Aorta (tissue), 5 donors: ENCODE results near the gene BMPR1B. TPM values are rescaled to one million over a fixed set of nuclear protein-coding genes. Genes with fewer than 3 reads are reported as not detected.

Experiments used
- ATAC-seq: fragments of 200-7000 bp; cut with Tn5 transposase; one replicate; pipeline ENCODE4 v1.9.1; 2022; ENCODE audit warnings: moderate library complexity; ENCODE audit not compliant: low FRiP score
- DNase-seq, 2 donors: peaks; one replicate each; pipeline ENCODE4 v3.0.0-alpha.2; 2020
- H3K27ac ChIP-seq, 2 donors: one replicate each; pipeline ENCODE4 v1.5.1; 2013; ENCODE audit warnings: low read length in 2 of 2, mild to moderate bottlenecking in 2 of 2, moderate library complexity in 2 of 2, control low read depth in 1 of 2, inconsistent platforms in 1 of 2, low read depth in 1 of 2
- H3K27me3 ChIP-seq, 2 donors: one replicate each; pipeline ENCODE4 v1.6.1; 2013; ENCODE audit warnings: control low read depth in 1 of 2, low read length in 1 of 2, mild to moderate bottlenecking in 1 of 2, moderate library complexity in 1 of 2; ENCODE audit not compliant: insufficient read depth in 2 of 2, control insufficient read depth in 1 of 2
- H3K36me3 ChIP-seq, 2 donors: one replicate each; pipeline ENCODE4 v1.6.1; 2013; ENCODE audit warnings: control low read depth in 1 of 2, low read length in 1 of 2, mild to moderate bottlenecking in 1 of 2; ENCODE audit not compliant: insufficient read depth in 2 of 2, control insufficient read depth in 1 of 2
- H3K4me1 ChIP-seq, 2 donors: one replicate each; pipeline ENCODE4 v1.6.1; 2013; ENCODE audit warnings: low read length in 2 of 2, control low read depth in 1 of 2, mild to moderate bottlenecking in 1 of 2, moderate library complexity in 1 of 2; ENCODE audit not compliant: insufficient read depth in 2 of 2, control insufficient read depth in 1 of 2
- H3K4me3 ChIP-seq, 2 donors: one replicate each; pipeline ENCODE4 v1.5.1; 2013; ENCODE audit warnings: low read length in 2 of 2, control low read depth in 1 of 2, mild to moderate bottlenecking in 1 of 2
- H3K9me3 ChIP-seq: one replicate; pipeline ENCODE4 v1.6.1; 2013; ENCODE audit warnings: mild to moderate bottlenecking, low read length; ENCODE audit not compliant: control insufficient read depth
- WGBS, 2 donors: extraction: QIAGEN DNeasy Blood & Tissue Kit; methylation state at CpG; one replicate each; pipeline ENCODE4 v1.1.7; 2013; 5-methylcytosine and 5-hydroxymethylcytosine counted together
- intact Hi-C, 2 donors: fragments of 100-400 bp; cut with DNase I; formaldehyde crosslinking; loops; one replicate each; pipeline versions ENCODE4 v1.14.2 to v1.15.0; 2022
- polyA plus RNA-seq, 2 donors: library from polyadenylated mRNA; stranded (reverse); fragments of 200-250 nt; gene quantifications; one replicate each; pipeline ENCODE4 v1.2.3, GENCODE V29; 2013
- total RNA-seq, 2 donors: library from RNA; stranded (reverse); fragmentation: NEBNext Ultra II Directional; extraction: Animal tissue kit (Norgen Biotek cat#: 25700); gene quantifications; one replicate each; pipeline ENCODE4 v1.2.1, GENCODE V29; 2021
- donor health status: healthy with polysubstance abuse.
- donor health status: Bipolar disorder and iron deficiency.
- donor health status: DM: no; HTN: no; CAD: no.
- donor health status: DM: no; HTN: no; CAD: no.
- donor health status: DM: yes; HTN: yes; CAD: no.

BMPR1B gene
- total and polyA plus RNA-seq, 4 donors = 1.0 to 14.6 (median 8.0) TPM

DNA sequence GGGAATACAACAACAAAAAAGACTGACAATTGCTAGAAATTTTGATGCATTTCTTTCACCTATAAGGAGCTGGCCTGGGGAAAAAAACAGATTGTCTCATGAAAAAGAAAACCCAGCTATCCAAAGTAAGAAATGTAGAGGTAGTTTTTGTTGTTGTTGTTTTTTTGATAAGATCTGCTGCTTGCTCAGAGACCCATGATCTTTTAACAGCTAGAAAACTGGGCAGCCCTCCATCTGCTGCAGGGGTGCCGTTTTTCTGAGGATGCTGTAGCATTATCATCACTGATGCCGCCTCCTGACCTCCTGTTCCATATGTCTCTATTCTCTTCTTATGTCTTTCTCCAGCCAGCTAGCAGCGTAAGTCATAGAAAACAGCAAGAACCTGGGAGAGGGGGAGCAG is 98.3 kb downstream of the BMPR1B start:
- ATAC-seq = no peak
- WGBS, 2 donors = 69 to 78% methylated on average over 3 of the region's 3 CpGs

DNA sequence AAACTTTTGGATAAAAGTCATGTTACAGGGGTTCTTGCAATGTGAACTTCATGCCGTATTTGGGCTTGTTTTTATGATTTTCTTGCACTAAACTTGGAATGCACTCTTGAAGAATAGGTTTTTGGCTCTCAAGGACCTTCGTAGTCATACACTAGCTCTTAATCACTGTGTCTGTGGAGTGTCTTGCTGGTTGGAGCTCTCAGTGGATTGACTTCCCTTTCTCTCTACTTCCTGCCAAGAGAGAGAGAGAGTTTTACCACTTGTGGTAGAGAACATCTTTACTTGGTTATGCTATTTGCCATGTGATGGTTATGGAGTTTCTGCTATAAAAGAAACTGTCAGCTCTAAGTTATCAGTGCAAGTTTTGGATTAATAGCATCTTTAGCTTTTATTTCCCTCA is 112.4 kb downstream of the BMPR1B start:
- H3K36me3 ChIP-seq = no peaks in the 10 kb centered on the region
- H3K27ac ChIP-seq = peak overlapping the region in 1 of 2 donors; percentile 51
- no peak overlapping the region for H3K4me3 ChIP-seq
- no peaks in the 10 kb centered on the region for H3K9me3 ChIP-seq
- peaks cover 0 to 2% of the 10 kb centered on the region in 2 donors for H3K4me1 ChIP-seq
- 13 to 20% methylated on average over 2 of the region's 2 CpGs for WGBS, 2 donors
- no peaks in the 10 kb centered on the region for H3K27me3 ChIP-seq
- ATAC-seq (no peak), DNase-seq (no peak)
- intact Hi-C loops = loop anchor here (10.0 kb wide), 2 partner anchors 55 to 225 kb away; no protein-coding TSS in a partner anchor

More for the DNA sequence above, 98.3 kb downstream of the BMPR1B start:
- no peak overlapping the region for H3K4me3 ChIP-seq
- DNase-seq = no peak
- no peaks in the 10 kb centered on the region for H3K9me3 ChIP-seq
- H3K27ac ChIP-seq = no peak overlapping the region
- no peaks in the 10 kb centered on the region for H3K27me3 ChIP-seq
- peaks cover 0 to 2% of the 10 kb centered on the region in 2 donors for H3K4me1 ChIP-seq
- intact Hi-C loops = no loop called here
- H3K36me3 ChIP-seq = no peaks in the 10 kb centered on the region

DNA sequence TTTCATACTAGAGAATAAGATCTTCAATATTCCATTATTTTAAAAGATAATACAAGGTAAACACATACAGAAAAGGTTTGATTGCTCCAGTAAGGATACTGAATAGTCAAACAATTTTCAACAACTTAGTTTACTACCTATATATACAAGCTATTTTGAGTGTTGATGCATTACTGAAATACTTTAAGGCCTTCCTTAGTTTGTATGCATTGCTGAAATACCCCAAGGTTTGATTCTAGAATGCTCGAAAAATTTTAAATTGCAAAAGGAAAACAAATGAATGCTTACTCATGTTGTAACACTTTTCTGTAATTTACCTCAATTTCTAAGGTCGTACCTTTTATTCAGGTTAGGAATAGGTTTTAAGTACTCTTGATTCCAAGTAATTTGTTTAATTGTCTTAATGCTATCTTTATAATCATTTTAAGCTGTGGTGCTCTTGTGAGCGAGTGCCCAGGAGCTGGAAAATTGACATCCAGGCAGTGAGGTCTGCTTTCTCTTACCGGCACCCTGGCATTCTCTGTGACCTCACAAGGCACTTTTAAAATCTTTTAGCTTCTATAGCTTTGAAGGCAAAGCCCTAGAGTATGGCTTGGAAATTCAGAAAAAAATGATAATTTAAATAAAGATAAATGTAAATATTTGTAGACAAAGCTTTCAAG is 114.0 kb downstream of the BMPR1B start:
- Histone ChIP-seq H3K4me3 (no peak overlapping the region), H3K27ac (no peak overlapping the region), H3K36me3 (no peaks in the 10 kb centered on the region), H3K4me1 (peaks cover 0 to 2% of the 10 kb centered on the region in 2 donors), H3K9me3 (no peaks in the 10 kb centered on the region), H3K27me3 (no peaks in the 10 kb centered on the region)
- no peak for DNase-seq
- no peak for ATAC-seq
- intact Hi-C loops = loop anchor here (10.0 kb wide), 2 partner anchors 57 to 223 kb away; no protein-coding TSS in a partner anchor
- 75 to 76% methylated on average over 4 of the region's 4 CpGs for WGBS, 2 donors

DNA sequence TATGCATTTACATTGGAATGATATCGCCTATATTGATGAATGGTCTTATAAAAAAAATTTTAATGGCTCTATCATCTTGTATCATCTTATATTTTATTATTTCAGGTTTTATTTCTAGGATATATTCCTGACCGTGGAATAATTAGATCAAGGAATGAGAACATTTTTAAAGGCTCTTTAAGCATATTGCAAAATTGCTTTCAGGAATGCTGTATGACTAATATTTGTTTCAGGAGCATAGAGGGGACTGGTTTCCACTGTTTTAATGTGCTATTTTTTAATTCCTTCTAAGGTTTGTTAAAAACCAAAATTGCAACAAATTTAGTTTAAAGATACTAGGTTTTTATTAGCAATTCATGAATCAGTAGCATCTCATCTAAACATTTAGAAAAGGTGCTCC is 120.2 kb downstream of the BMPR1B start:
- no peaks in the 10 kb centered on the region for H3K36me3 ChIP-seq
- 74 to 78% methylated on average over 2 of the region's 2 CpGs for WGBS, 2 donors
- no peak overlapping the region for H3K27ac ChIP-seq
- ATAC-seq (no peak), DNase-seq (no peak)
- no peaks in the 10 kb centered on the region for H3K4me1 ChIP-seq
- no peaks in the 10 kb centered on the region for H3K9me3 ChIP-seq
- H3K27me3 ChIP-seq = no peaks in the 10 kb centered on the region
- intact Hi-C loops = loop anchor here (10.0 kb wide), 2 partner anchors 63 to 217 kb away; no protein-coding TSS in a partner anchor
- H3K4me3 ChIP-seq = no peak overlapping the region

DNA sequence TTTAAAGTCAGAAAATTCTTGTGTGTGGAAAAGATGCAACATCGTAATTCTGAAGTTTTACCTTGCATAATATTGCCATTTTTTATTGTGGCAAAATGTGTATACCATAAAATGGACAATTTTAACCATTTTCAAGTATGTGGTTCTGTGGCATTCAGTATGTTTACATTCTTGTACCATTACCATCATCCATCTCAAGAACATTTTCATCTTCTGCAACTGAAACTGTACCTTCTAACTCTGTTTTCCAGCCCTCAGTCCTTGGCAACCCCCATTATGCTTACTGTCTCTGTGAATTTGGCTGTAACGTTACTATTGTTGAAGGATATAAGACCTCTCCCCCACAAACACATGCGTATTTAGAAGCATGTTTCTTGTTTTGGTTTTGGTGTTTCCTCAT is 123.2 kb downstream of the BMPR1B start:
- no peak overlapping the region for H3K4me3 ChIP-seq
- 92 to 95% methylated on average over 3 of the region's 3 CpGs for WGBS, 2 donors
- H3K27ac ChIP-seq = no peak overlapping the region
- H3K27me3 ChIP-seq = no peaks in the 10 kb centered on the region
- H3K9me3 ChIP-seq = no peaks in the 10 kb centered on the region
- no peak for DNase-seq
- intact Hi-C loops = no loop called here
- H3K4me1 ChIP-seq = no peaks in the 10 kb centered on the region
- no peaks in the 10 kb centered on the region for H3K36me3 ChIP-seq
- no peak for ATAC-seq

DNA sequence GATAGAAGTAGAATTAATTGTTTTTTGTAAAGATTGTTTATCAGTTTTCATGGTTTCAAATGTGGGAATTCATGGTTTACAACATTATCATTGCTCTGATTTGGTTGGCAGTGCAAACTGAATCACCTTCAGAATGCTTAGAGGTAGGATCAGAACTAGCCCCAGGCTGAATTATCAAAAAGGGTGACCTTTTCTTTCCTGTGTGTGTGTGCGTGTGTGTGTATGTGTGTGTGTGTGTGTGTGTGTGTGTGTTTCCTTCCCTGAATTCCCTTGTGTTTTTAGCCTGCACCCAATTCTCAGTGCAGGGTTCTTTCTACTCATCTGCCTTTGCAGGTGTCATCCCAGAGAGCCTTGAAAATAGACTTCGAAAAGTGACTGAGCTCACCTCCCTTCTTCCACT is 125.0 kb downstream of the BMPR1B start:
- H3K27me3 ChIP-seq = no peaks in the 10 kb centered on the region
- H3K36me3 ChIP-seq = no peaks in the 10 kb centered on the region
- no peaks in the 10 kb centered on the region for H3K4me1 ChIP-seq
- H3K4me3 ChIP-seq = no peak overlapping the region
- no peak overlapping the region for H3K27ac ChIP-seq
- DNase-seq = no peak
- intact Hi-C loops = no loop called here
- 83% methylated on average over 2 of the region's 2 CpGs for WGBS, 2 donors
- ATAC-seq = no peak
- no peaks in the 10 kb centered on the region for H3K9me3 ChIP-seq

DNA sequence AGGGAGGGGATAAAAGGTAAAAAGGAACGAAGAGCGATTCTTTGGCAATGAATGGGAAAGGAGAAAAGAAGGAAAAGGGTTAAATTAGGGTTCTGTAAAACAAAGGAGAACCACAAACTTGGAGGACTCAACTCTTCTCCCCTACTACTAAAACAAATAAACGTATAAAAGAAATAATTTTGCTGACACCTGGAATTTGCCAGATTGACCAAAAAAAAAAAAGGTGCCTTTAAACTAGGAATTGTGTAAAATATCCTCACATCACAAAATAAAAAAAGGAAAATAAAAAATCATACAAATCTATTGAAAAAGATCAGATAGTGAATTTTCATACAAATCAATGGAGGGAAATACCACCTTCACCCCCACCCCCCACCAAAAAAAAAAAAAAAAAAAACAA is 129.3 kb downstream of the BMPR1B start:
- H3K4me1 ChIP-seq = peaks cover 2 to 4% of the 10 kb centered on the region in 2 donors
- no peaks in the 10 kb centered on the region for H3K9me3 ChIP-seq
- intact Hi-C loops = no loop called here
- 91 to 92% methylated on average over 3 of the region's 3 CpGs for WGBS, 2 donors
- ATAC-seq = no peak
- no peak overlapping the region for H3K4me3 ChIP-seq
- H3K36me3 ChIP-seq = no peaks in the 10 kb centered on the region
- DNase-seq = no peak
- H3K27ac ChIP-seq = no peak overlapping the region
- no peaks in the 10 kb centered on the region for H3K27me3 ChIP-seq

DNA sequence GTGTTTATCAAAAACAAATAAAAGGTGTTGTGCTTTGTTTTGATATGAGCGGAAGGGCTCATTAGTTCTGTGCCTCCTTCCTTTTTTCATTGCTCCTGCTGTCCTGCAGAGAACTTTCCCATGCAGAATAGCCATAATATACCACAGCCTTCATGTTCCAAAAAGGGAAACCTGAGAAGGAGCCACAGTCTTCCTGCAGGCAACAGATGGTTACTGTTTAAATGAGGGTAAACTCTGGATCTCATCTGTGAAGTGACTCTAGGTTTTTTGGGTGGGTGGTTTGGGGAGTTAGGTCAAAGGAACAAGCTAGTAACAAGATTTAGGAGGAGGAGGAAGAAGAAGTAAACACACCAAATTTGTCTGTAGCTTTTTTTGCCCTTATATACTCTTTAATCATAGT is 131.8 kb downstream of the BMPR1B start:
- Histone ChIP-seq H3K4me3 (no peak overlapping the region), H3K27me3 (no peaks in the 10 kb centered on the region), H3K4me1 (peaks cover 2 to 9% of the 10 kb centered on the region in 2 donors), H3K27ac (peak overlapping the region in 1 of 2 donors; percentile 5), H3K36me3 (no peaks in the 10 kb centered on the region), H3K9me3 (no peaks in the 10 kb centered on the region)
- intact Hi-C loops = no loop called here
- DNase-seq = no peak
- 61 to 63% methylated on average over 1 of the region's 1 CpG for WGBS, 2 donors
- ATAC-seq = no peak

DNA sequence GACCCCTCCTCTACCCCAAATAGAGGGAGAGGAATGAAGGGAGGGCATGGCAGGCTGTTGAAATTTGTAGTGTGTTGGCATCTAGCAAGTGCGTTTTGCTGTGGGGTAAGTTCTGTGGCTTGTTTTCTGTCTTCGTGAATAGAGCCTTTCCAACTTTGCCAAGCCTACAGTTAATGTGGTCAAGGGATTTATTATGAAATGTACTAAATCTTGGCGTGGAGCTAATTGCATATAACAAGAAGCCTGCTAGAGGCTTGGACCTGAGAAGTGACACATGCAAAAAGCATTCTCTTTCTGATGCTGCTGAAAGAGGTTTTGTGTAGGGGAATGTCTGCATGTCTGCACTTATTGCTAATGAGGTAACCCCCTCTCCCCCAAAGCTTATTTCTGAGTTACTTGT is 132.2 kb downstream of the BMPR1B start:
- 17 to 21% methylated on average over 3 of the region's 3 CpGs for WGBS, 2 donors
- H3K27me3 ChIP-seq = no peaks in the 10 kb centered on the region
- intact Hi-C loops = no loop called here
- H3K9me3 ChIP-seq = no peaks in the 10 kb centered on the region
- H3K27ac ChIP-seq = no peak overlapping the region
- DNase-seq = no peak
- H3K4me3 ChIP-seq = no peak overlapping the region
- peaks cover 2 to 9% of the 10 kb centered on the region in 2 donors for H3K4me1 ChIP-seq
- no peaks in the 10 kb centered on the region for H3K36me3 ChIP-seq
- ATAC-seq = no peak
